H1 (cell line): ENCODE results near the gene RBP3. TPM values are rescaled to one million over a fixed set of nuclear protein-coding genes. Genes with fewer than 3 reads are reported as not detected.

ENCODE experiments used
- CTCF ChIA-PET: fragments of 300-600 bp; sonication (Branson Sonifier 250); formaldehyde crosslinking; loops from one replicate; lab custom pipeline; 2021; ENCODE audit not compliant: partially characterized antibody; lab: Charles Lee
- POLR2A ChIA-PET: fragments of 300-600 bp; sonication (Branson Sonifier 250); formaldehyde crosslinking; loops from one replicate; lab custom pipeline; 2021; ENCODE audit warnings: inconsistent platforms; ENCODE audit not compliant: partially characterized antibody; lab: Charles Lee
- DNase-seq, 2 experiments: peaks; one replicate each; pipeline versions ENCODE4 v3.0.0 to v3.0.0-alpha.2; 2010 to 2022; ENCODE audit warnings: low spot score in 2 of 2, low read depth in 1 of 2, mixed read lengths in 1 of 2
- FAIRE-seq: peaks from 2 replicates; lab custom pipeline; 2011; peaks lifted over from hg19 to GRCh38; lab: Jason Lieb, UNC
- H2AFZ ChIP-seq: 2 replicates; pipeline ENCODE4 v1.8.1; 2012; ENCODE audit warnings: low read length, inconsistent platforms
- H2AK5ac ChIP-seq: 2 replicates; pipeline ENCODE4 v1.6.1; 2013; ENCODE audit warnings: low read depth, low read length
- H2BK120ac ChIP-seq: replicated peaks from 2 replicates; pipeline ENCODE3; 2013; ENCODE audit warnings: low read depth, low read length, inconsistent platforms
- H2BK12ac ChIP-seq: 2 replicates; pipeline ENCODE4 v1.6.1; 2013; ENCODE audit warnings: low read depth, low read length
- H2BK15ac ChIP-seq: 2 replicates; pipeline ENCODE4 v1.6.1; 2013; ENCODE audit warnings: low read length
- H2BK20ac ChIP-seq: 2 replicates; pipeline ENCODE4 v1.6.1; 2013; ENCODE audit warnings: low read length
- H2BK5ac ChIP-seq: 2 replicates; pipeline ENCODE4 v1.6.1; 2013; ENCODE audit warnings: low read depth, low read length
- H3K14ac ChIP-seq: 2 replicates; pipeline ENCODE4 v1.6.1; 2013; ENCODE audit warnings: inconsistent platforms; ENCODE audit not compliant: insufficient read length
- H3K18ac ChIP-seq: 2 replicates; pipeline ENCODE4 v1.6.1; 2013; ENCODE audit warnings: low read length; ENCODE audit errors: extremely low read depth
- H3K23ac ChIP-seq: 2 replicates; pipeline ENCODE4 v1.6.1; 2013; ENCODE audit warnings: inconsistent platforms; ENCODE audit not compliant: insufficient read length
- H3K23me2 ChIP-seq: 2 replicates; pipeline ENCODE4 v1.6.1; 2013; ENCODE audit warnings: low read depth, low read length
- H3K27ac ChIP-seq: 2 replicates; pipeline ENCODE4 v1.6.1; 2011; ENCODE audit warnings: low read depth, low read length, inconsistent platforms
- H3K27me3 ChIP-seq, 4 experiments: replicated peaks in 1 of 4; 1 replicate in 1 of 4; 2 replicates in 3 of 4; pipeline versions ENCODE4 v1.6.1 to v1.8.1; 2011 to 2013; ENCODE audit warnings: low read length in 3 of 4, mild to moderate bottlenecking in 3 of 4, inconsistent platforms in 2 of 4, mixed read lengths in 2 of 4, moderate library complexity in 1 of 4; ENCODE audit not compliant: control insufficient read depth in 3 of 4, insufficient read depth in 3 of 4; ENCODE audit errors: extremely low read depth in 1 of 4
- H3K36me3 ChIP-seq, 4 experiments: 2 replicates each; pipeline versions ENCODE4 v1.6.1 to v1.8.1; 2011 to 2013; ENCODE audit warnings: mild to moderate bottlenecking in 4 of 4, low read length in 3 of 4, moderate library complexity in 2 of 4, control low read depth in 1 of 4, inconsistent platforms in 1 of 4; ENCODE audit not compliant: insufficient read depth in 4 of 4, control insufficient read depth in 2 of 4
- H3K4ac ChIP-seq: replicated peaks from 2 replicates; pipeline ENCODE3; 2013; ENCODE audit warnings: low read length, low read depth, mixed read lengths, inconsistent platforms; ENCODE audit not compliant: insufficient read length
- H3K4me1 ChIP-seq, 4 experiments: replicated peaks in 1 of 4; 1 replicate in 1 of 4; 2 replicates in 3 of 4; pipeline versions ENCODE4 v1.6.1 to v1.8.1; 2011 to 2013; ENCODE audit warnings: low read length in 3 of 4, inconsistent platforms in 2 of 4, mixed read lengths in 1 of 4; ENCODE audit not compliant: insufficient read depth in 4 of 4, control insufficient read depth in 3 of 4
- H3K4me2 ChIP-seq, 2 experiments: 2 replicates each; pipeline versions ENCODE4 v1.6.1 to v1.8.1; 2011 to 2013; ENCODE audit warnings: low read depth in 2 of 2, low read length in 2 of 2, control low read depth in 1 of 2, inconsistent platforms in 1 of 2, mild to moderate bottlenecking in 1 of 2; ENCODE audit not compliant: insufficient read depth in 1 of 2
- H3K4me3 ChIP-seq, 4 experiments: fragments of 200-600, 300-600 bp in 1 of 4; sonication (generic), shearing (Covaris generic), sonication (Bioruptor Twin) in 1 of 4; 2 replicates each; pipeline versions ENCODE4 v1.5.1 to v1.8.1; 2011 to 2016; ENCODE audit warnings: low read length in 4 of 4, low read depth in 3 of 4, control low read depth in 2 of 4, inconsistent platforms in 2 of 4, mild to moderate bottlenecking in 2 of 4, mixed read lengths in 1 of 4, moderate library complexity in 1 of 4; ENCODE audit not compliant: insufficient read depth in 2 of 4; ENCODE audit errors: extremely low read depth in 1 of 4
- H3K56ac ChIP-seq: replicated peaks from 2 replicates; pipeline ENCODE3; 2013; ENCODE audit warnings: low read depth, mild to moderate bottlenecking, mixed read lengths, low read length, inconsistent platforms; ENCODE audit not compliant: insufficient read length
- H3K79me1 ChIP-seq: 2 replicates; pipeline ENCODE4 v1.6.1; 2013; ENCODE audit warnings: low read depth, low read length, control low read depth
- H3K79me2 ChIP-seq, 2 experiments: 2 replicates each; pipeline versions ENCODE4 v1.6.1 to v1.8.1; 2012 to 2013; ENCODE audit warnings: low read length in 2 of 2, mild to moderate bottlenecking in 2 of 2, inconsistent platforms in 1 of 2; ENCODE audit not compliant: insufficient read depth in 2 of 2, control insufficient read depth in 1 of 2
- H3K9ac ChIP-seq, 4 experiments: replicated peaks in 1 of 4; 1 replicate in 1 of 4; 2 replicates in 3 of 4; pipeline versions ENCODE4 v1.6.1 to v1.8.1; 2011 to 2013; ENCODE audit warnings: low read depth in 3 of 4, low read length in 3 of 4, control low read depth in 2 of 4, mild to moderate bottlenecking in 2 of 4, moderate library complexity in 2 of 4, inconsistent platforms in 1 of 4; ENCODE audit errors: extremely low read depth in 1 of 4
- H3K9me3 ChIP-seq, 2 experiments: 2 replicates each; pipeline versions ENCODE4 v1.6.1 to v1.8.1; 2012 to 2013; ENCODE audit warnings: mild to moderate bottlenecking in 2 of 2, moderate library complexity in 2 of 2, control low read depth in 1 of 2, inconsistent platforms in 1 of 2, low read depth in 1 of 2, low read length in 1 of 2, mixed read lengths in 1 of 2; ENCODE audit not compliant: insufficient read depth in 2 of 2
- H4K20me1 ChIP-seq, 2 experiments: replicated peaks in 1 of 2; 2 replicates each; pipeline versions ENCODE3 to v1.8.1; 2011 to 2013; ENCODE audit warnings: inconsistent platforms in 2 of 2, low read length in 2 of 2, mild to moderate bottlenecking in 1 of 2; ENCODE audit not compliant: insufficient read depth in 2 of 2, control insufficient read depth in 1 of 2
- H4K5ac ChIP-seq: 2 replicates; pipeline ENCODE4 v1.6.1; 2013; ENCODE audit warnings: low read length, low read depth, mixed read lengths, inconsistent platforms; ENCODE audit not compliant: insufficient read length
- H4K8ac ChIP-seq: 2 replicates; pipeline ENCODE4 v1.8.0; 2013; ENCODE audit warnings: mild to moderate bottlenecking, moderate library complexity, low read length, inconsistent platforms; ENCODE audit not compliant: insufficient read depth; ENCODE audit errors: extremely low read depth
- H4K91ac ChIP-seq: replicated peaks from 2 replicates; pipeline ENCODE3; 2013; ENCODE audit warnings: low read length, mixed read lengths, inconsistent platforms; ENCODE audit not compliant: insufficient read length
- BACH1 ChIP-seq: IDR thresholded peaks from 2 replicates; pipeline ENCODE4 v1.6.1; 2012; ENCODE audit warnings: low read length, improper control_type of control experiment
- CEBPB ChIP-seq: IDR thresholded peaks from 2 replicates; pipeline ENCODE4 v1.6.1; 2012; ENCODE audit warnings: low read depth, low read length
- GTF2F1 ChIP-seq: IDR thresholded peaks from 2 replicates; pipeline ENCODE4 v1.6.1; 2012; ENCODE audit warnings: low read depth, low read length, improper control_type of control experiment, borderline replicate concordance
- HDAC2 ChIP-seq, 2 experiments: fragments of 300-600 bp in 1 of 2; sonication (generic) in 1 of 2; IDR thresholded peaks; 2 replicates each; pipeline ENCODE4 v1.6.1; 2011 to 2012; ENCODE audit warnings: low read depth in 2 of 2, low read length in 2 of 2, mild to moderate bottlenecking in 2 of 2, moderate library complexity in 2 of 2, borderline replicate concordance in 1 of 2, inconsistent platforms in 1 of 2
- KDM5A ChIP-seq: fragments of 200-600 bp; IDR thresholded peaks from 2 replicates; pipeline ENCODE4 v1.7.1; 2012; ENCODE audit warnings: mild to moderate bottlenecking, low read length, inconsistent platforms, mixed read lengths
- RAD21 ChIP-seq, 2 experiments: IDR thresholded peaks in 1 of 2; conservative IDR thresholded peaks in 1 of 2; 2 replicates each; pipeline ENCODE4 v1.6.1; 2011; ENCODE audit warnings: low read depth in 2 of 2, low read length in 2 of 2, improper control_type of control experiment in 1 of 2, inconsistent platforms in 1 of 2, mild to moderate bottlenecking in 1 of 2, moderate library complexity in 1 of 2
- RNF2 ChIP-seq: fragments of 200-900, 300-1000 bp; sonication (generic); IDR thresholded peaks from 2 replicates; pipeline ENCODE4 v1.7.1; 2016; ENCODE audit warnings: borderline replicate concordance, low read depth, mild to moderate bottlenecking, antibody characterized with exemption, low read length; ENCODE audit not compliant: poor library complexity, severe bottlenecking; ENCODE audit errors: missing control alignments
- SAP30 ChIP-seq: fragments of 300-600 bp; sonication (generic); IDR thresholded peaks from 2 replicates; pipeline ENCODE4 v1.7.1; 2012; ENCODE audit warnings: low read length, moderate library complexity, mild to moderate bottlenecking, inconsistent platforms; ENCODE audit not compliant: insufficient read depth, insufficient replicate concordance
- WGBS, 2 experiments: shearing (Covaris generic) in 1 of 2; methylation state at CpG; one replicate each; pipeline versions ENCODE4 v1.1.6 to v1.1.7; 2013 to 2015; ENCODE audit warnings: low lambda C conversion rate in 2 of 2, mixed read lengths in 2 of 2, inconsistent platforms in 1 of 2, low coverage in 1 of 2, missing lambda C conversion rate in 1 of 2; ENCODE audit not compliant: insufficient replicate concordance in 2 of 2, insufficient coverage in 1 of 2, insufficient read length in 1 of 2; ENCODE audit errors: extremely low coverage in 1 of 2, missing lambda C conversion rate in 1 of 2; 5-methylcytosine and 5-hydroxymethylcytosine counted together
- polyA plus RNA-seq, 7 experiments: library from polyadenylated mRNA; depleted of rRNA in 3 of 7; stranded (reverse) in 5 of 7; unstranded in 2 of 7; fragments of >200 nt in 5 of 7; fragments of 200-250 nt in 2 of 7; gene quantifications; 1 replicate in 5 of 7; 2 replicates in 1 of 7; 4 replicates in 1 of 7; pipeline versions ENCODE4 v1.2.1 to v1.2.3, GENCODE V29; 2011 to 2013; ENCODE audit warnings: missing spikeins in 2 of 7, mixed read lengths in 2 of 7
- total RNA-seq: library from RNA; stranded (reverse); fragmentation: NEBNext Ultra II Directional; extraction: Animal tissue kit (Norgen Biotek cat#: 25700); gene quantifications from 2 replicates; pipeline ENCODE4 v1.2.1, GENCODE V29; 2021
- TF ChIP-seq, protein P1 (sequence below): IDR thresholded peaks from 2 replicates; pipeline ENCODE4 v1.6.1; 2011; ENCODE audit warnings: low read length, improper control_type of control experiment

Gene RBP3
- total and polyA plus RNA-seq, 2 of the 8 experiments (the other 6 are each of a cell fraction or from before 2014, with no cell fraction given), result not detected

DNA sequence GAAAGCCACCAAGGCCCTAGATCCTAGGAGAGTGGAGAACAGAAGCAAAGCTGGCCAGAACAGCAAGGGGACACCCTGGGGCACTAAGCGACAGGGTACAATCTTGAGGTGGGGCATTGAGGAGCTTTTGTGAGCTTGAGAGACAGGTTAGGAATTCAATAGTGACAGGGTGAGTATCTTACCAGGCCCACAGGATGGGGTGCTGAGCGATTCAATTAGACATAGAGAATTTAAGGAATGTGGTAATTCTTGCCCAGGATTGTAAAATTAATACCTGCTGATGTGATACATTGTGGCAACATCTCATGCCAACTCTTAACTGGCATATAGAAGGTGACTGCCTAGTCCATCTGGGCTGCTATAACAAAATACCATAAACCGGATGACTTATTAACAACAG is 14.0 kb downstream of the RBP3 start:
- Histone ChIP-seq H2BK120ac (no peak overlapping the region), H3K4ac (no peak overlapping the region), H2AK5ac (no peak overlapping the region), H3K36me3 (no peaks in the 10 kb centered on the region), H4K8ac (no peak overlapping the region), H4K20me1 (no peaks in the 10 kb centered on the region), H3K9me3 (no peaks in the 10 kb centered on the region), H3K27ac (no peak overlapping the region), H2BK20ac (no peak overlapping the region), H3K56ac (no peak overlapping the region), H4K5ac (no peak overlapping the region), H3K4me3 (no peak overlapping the region), H3K4me1 (peaks cover 2 to 7% (median 3%) of the 10 kb centered on the region in 4 experiments; a peak in 3 of 7 replicates), H2AFZ (no peak overlapping the region), H3K9ac (no peak overlapping the region), H3K14ac (no peak overlapping the region), H3K79me1 (no peaks in the 10 kb centered on the region), H2BK12ac (no peak overlapping the region), H4K91ac (no peak overlapping the region), H3K18ac (no peak overlapping the region), H2BK15ac (no peak overlapping the region), H3K23ac (no peak overlapping the region), H3K23me2 (no peaks in the 10 kb centered on the region), H3K79me2 (no peaks in the 10 kb centered on the region), H3K4me2 (no peak overlapping the region), H3K27me3 (no peaks in the 10 kb centered on the region), H2BK5ac (no peak overlapping the region)
- no peak for FAIRE-seq
- DNase-seq, result no peak
- 89% methylated on average over 3 of the region's 3 CpGs; no CpG with 5 or more reads in 1 of the 2 experiments for WGBS, 2 experiments
- POLR2A ChIA-PET, result interaction anchor here (1.4 to 1.7 kb wide), 2 partner anchors 12 to 22 kb away, joined by 3 to 4 read pairs; partner anchors contain the start of gene ZNF488
- CTCF ChIA-PET, result interaction anchor here (0.7 to 8.9 kb wide), 22 partner anchors 11 to 817 kb away, joined by 3 to 132 read pairs (median 3); partner anchors contain the start of gene RBP3
- TF ChIP-seq RNF2 (no peak), RAD21 (IDR thresholded peaks at IDR 0.05 in 1 of 2, conservative IDR thresholded peaks at IDR 0.05 in 1 of 2; ENCODE audit: low read depth in 2 of 2, low read length in 2 of 2) (no peak), CEBPB (no peak), KDM5A (no peak), HDAC2 (IDR thresholded peaks at IDR 0.05; ENCODE audit: borderline replicate concordance in 1 of 2, low read depth in 2 of 2, low read length in 2 of 2) (no peak), BACH1 (no peak), SAP30 (no peak), GTF2F1 (no peak)
- TF ChIP-seq, protein P1, sequence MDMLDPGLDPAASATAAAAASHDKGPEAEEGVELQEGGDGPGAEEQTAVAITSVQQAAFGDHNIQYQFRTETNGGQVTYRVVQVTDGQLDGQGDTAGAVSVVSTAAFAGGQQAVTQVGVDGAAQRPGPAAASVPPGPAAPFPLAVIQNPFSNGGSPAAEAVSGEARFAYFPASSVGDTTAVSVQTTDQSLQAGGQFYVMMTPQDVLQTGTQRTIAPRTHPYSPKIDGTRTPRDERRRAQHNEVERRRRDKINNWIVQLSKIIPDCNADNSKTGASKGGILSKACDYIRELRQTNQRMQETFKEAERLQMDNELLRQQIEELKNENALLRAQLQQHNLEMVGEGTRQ, result no peak
